Activated CD8-positive, alpha-beta T cell treated with anti-CD3 and anti-CD28 coated beads for 36 hours (primary cell): ENCODE measurements around the gene TRAF2. TPM values are rescaled to one million over a fixed set of nuclear protein-coding genes. Genes with fewer than 3 reads are reported as not detected.

Experiments
- ATAC-seq: fragments of 200-7000 bp; cut with Tn5 transposase; one replicate; pipeline ENCODE4 v1.10.0; 2021; ENCODE audit warnings: mild to moderate bottlenecking, moderate library complexity
- CTCF ChIA-PET: fragments of 350-600 bp; sonication (Branson Sonifier 250); formaldehyde crosslinking; loops from one replicate; lab custom pipeline; 2021; ENCODE audit warnings: antibody characterized with exemption; lab: Charles Lee
- POLR2A ChIA-PET: fragments of 350-600 bp; sonication (Branson Sonifier 250); formaldehyde crosslinking; loops from one replicate; lab custom pipeline; 2021; ENCODE audit warnings: antibody characterized with exemption; lab: Charles Lee
- DNase-seq: peaks from one replicate; pipeline ENCODE4 v3.0.0-alpha.2; 2020
- H3K27ac Mint-ChIP-seq: one replicate; pipeline ENCODE4 v1.8.0; 2021; ENCODE audit warnings: mild to moderate bottlenecking, mixed read lengths
- H3K27me3 Mint-ChIP-seq: one replicate; pipeline ENCODE4 v1.8.0; 2021; ENCODE audit warnings: mixed read lengths
- H3K36me3 Mint-ChIP-seq: one replicate; pipeline ENCODE4 v1.8.0; 2021; ENCODE audit warnings: low read depth, mixed read lengths
- H3K4me1 Mint-ChIP-seq: one replicate; pipeline ENCODE4 v1.8.0; 2021; ENCODE audit warnings: low read depth, mixed read lengths
- H3K4me3 Mint-ChIP-seq: one replicate; pipeline ENCODE4 v1.8.0; 2021; ENCODE audit warnings: mild to moderate bottlenecking, moderate library complexity, mixed read lengths
- H3K9me3 Mint-ChIP-seq: one replicate; pipeline ENCODE4 v1.8.0; 2021; ENCODE audit warnings: mixed read lengths
- CTCF ChIP-seq: fragments of 200-600 bp; IDR thresholded peaks from one replicate; pipeline ENCODE4 v1.8.0; 2022; ENCODE audit warnings: antibody characterized with exemption, mild to moderate bottlenecking
- intact Hi-C: fragments of 100-400 bp; cut with micrococcal nuclease; formaldehyde crosslinking; loops from one replicate; pipeline ENCODE4 v1.10.0; 2022
- total RNA-seq, 2 experiments: library from RNA; stranded (reverse); gene quantifications; one replicate each; pipeline ENCODE4 v1.2.3, GENCODE V29; 2021

Gene TRAF2
- total RNA-seq, 2 experiments from 2014 or later: 34.8 to 40.5 TPM

GRCh38 chr9:136906266-136906665, 19.9 kb downstream of the TRAF2 start:
- TF ChIP-seq CTCF: no peak
- peak overlapping the region; percentile 41 for H3K27ac Mint-ChIP-seq
- intact Hi-C loops: no loop called here

GRCh38 chr9:136907011-136907914, 20.9 kb downstream of the TRAF2 start:
- intact Hi-C loops: no loop called here
- Mint-ChIP-seq H3K27me3 (no peaks in the 10 kb centered on the region), H3K4me3 (no peak overlapping the region), H3K27ac (no peak overlapping the region), H3K9me3 (no peaks in the 10 kb centered on the region), H3K4me1 (peaks cover 20% of the 10 kb centered on the region), H3K36me3 (peaks cover 48% of the 10 kb centered on the region)
- ATAC-seq (no peak), DNase-seq (no peak)
- ChIA-PET POLR2A (no interaction called here), CTCF (interaction anchor here (1.1 kb wide), 1 partner anchor 128 kb away, joined by 3 read pairs; no protein-coding TSS in a partner anchor)
- TF ChIP-seq CTCF: no peak

More at GRCh38 chr9:136906266-136906665, 19.9 kb downstream of the TRAF2 start:
- POLR2A ChIA-PET: no interaction called here
- Mint-ChIP-seq H3K4me3 (no peak overlapping the region), H3K4me1 (peaks cover 30% of the 10 kb centered on the region), H3K36me3 (peaks cover 56% of the 10 kb centered on the region), H3K9me3 (no peaks in the 10 kb centered on the region), H3K27me3 (no peaks in the 10 kb centered on the region)
- peak; percentile 28 for DNase-seq
- ATAC-seq: no peak
- CTCF ChIA-PET: no interaction called here

GRCh38 chr9:136910197-136910900, 24.0 kb downstream of the TRAF2 start:
- Mint-ChIP-seq H3K9me3 (no peaks in the 10 kb centered on the region), H3K4me3 (no peak overlapping the region), H3K4me1 (peaks cover 2% of the 10 kb centered on the region), H3K27me3 (no peaks in the 10 kb centered on the region), H3K27ac (no peak overlapping the region), H3K36me3 (peaks cover 37% of the 10 kb centered on the region)
- intact Hi-C loops: no loop called here
- DNase-seq (no peak), ATAC-seq (no peak)
- ChIA-PET POLR2A (no interaction called here), CTCF (interaction anchor here (1.3 kb wide), 1 partner anchor 34 kb away, joined by 3 read pairs; the partner anchor contains the start of gene FBXW5)
- no peak for TF ChIP-seq CTCF

- Mint-ChIP-seq H3K36me3 (peaks cover 35% of the 10 kb centered on the region), H3K9me3 (no peaks in the 10 kb centered on the region), H3K27me3 (no peaks in the 10 kb centered on the region), H3K27ac (no peak overlapping the region), H3K4me3 (no peak overlapping the region), H3K4me1 (no peaks in the 10 kb centered on the region)
- ChIA-PET POLR2A (interaction anchor here (1.2 kb wide), 1 partner anchor 8 kb away, joined by 4 read pairs; no protein-coding TSS in a partner anchor), CTCF (interaction anchor here (1.3 kb wide), 1 partner anchor 33 kb away, joined by 3 read pairs; the partner anchor contains the start of gene FBXW5)
- no peak for DNase-seq
- ATAC-seq: peak; percentile 65
- peak; percentile 22 for TF ChIP-seq CTCF
- intact Hi-C loops: no loop called here
Observed at GRCh38 chr9:136910901-136911245, 24.6 kb downstream of the TRAF2 start.
